IPS-NIHi7 (cell line): ENCODE measurements around the gene SELENON.
"Not testable (repeated sequence)": the region's sequence is repeated elsewhere in the genome, so short reads cannot be mapped to it uniquely, and the experiment has no call there.

Experiments used
- DNase-seq: peaks from one replicate; pipeline ENCODE4 v3.0.0; 2012; ENCODE audit warnings: mixed read lengths; ENCODE audit errors: extremely low spot score

The SELENON gene

DNA sequence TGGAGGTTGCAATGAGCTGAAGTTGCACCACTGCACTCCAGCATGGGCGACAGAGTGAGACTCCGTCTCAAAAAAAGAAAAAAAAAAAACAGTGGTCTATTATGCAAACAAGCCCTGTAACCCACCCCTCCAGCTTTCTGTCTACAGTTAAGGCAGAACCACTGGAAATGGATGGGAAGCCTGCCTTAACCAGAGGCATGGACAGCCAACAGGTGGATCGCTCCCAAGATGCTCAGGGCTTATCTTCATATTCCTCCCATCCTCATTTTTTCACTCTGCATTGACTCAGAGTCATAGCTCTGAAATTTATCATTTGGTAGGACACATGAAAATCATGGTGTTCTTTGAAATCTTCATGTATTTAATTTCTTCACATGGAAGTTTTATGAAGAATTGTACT is 28.5 kb downstream of the SELENON start:
- DNase-seq: no peak

DNA sequence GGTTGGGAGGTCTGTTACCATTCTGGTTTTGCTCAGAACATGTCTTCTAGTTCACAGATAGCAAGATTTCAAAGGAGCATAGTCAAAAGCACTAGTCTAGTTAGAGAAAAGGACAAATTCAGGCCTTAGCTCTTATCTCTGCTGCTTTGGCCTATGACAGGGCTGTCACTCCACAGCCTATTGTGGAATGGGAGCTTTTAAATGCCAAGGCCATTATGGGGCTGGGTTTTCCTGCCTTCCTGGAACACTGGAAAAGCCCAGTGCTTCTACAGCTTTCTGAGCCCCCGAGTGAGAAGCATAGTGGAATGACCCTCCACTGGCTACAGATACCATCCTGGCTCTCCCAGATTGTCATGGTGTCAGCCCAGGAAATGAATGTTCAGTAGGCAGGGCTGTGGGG is 29.1 kb downstream of the SELENON start:
- no peak for DNase-seq

DNA sequence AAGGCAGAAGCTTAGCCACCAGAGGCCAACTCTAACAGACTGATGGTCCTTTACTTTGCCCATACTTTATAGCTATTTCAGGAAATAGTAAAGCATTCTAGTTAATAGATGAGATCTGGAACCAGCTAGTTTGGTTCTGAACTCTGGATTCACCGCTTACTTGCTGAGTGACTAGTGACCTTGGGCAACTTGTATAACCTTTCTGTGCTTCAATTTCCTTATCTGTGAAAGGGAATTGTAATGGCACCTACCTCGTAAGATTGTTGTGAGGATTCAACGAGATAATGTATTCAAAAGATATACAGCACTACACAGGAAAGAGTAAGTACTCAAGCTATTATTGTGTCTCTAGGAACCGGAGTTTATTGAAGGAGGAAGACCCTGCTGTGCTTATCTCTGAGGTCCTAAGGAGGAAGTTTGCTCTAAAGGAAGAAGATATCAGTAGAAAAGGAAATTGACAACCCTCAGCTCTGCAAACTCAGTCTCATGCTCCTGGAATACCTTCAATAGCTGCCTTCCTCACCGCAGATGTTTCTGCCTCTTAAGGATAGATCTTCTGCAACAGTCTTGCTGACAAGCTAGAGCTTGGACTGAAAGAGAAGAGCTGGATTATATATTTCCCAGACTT is 31.7 kb downstream of the SELENON start:
- DNase-seq: no peak

DNA sequence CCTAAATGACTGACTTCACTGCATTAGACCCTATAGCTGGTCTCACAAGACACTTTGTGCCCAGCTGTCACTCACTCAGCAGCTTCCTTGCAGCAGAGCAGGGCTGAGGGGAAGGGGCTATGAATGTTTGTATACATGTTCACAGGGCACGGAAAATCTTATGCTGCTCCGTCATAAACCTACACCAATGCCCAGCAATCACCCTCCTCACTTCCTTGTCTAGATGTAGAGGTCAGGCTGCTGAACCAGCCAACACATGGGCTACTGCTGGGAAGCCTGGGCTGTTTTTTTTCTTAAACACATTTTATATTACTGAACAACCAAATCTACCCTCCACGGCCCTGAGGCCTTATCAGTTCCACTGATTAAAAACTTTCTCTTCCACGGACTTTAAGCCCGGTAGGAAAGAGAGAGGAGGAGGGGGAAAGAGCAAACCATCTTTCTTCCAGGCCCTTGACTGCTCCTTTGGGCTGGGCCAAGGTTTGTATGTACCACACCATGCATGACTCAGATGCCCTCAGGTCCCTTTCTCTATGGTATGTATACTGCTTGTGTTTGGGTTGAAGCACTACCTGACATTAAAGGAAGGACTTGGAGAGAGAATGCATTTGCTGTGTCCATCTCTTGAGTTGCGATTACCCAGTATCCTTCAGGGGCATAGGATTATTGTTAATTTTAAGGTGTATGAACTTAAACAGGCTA is 32.5 kb downstream of the SELENON start:
- DNase-seq: no peak

DNA sequence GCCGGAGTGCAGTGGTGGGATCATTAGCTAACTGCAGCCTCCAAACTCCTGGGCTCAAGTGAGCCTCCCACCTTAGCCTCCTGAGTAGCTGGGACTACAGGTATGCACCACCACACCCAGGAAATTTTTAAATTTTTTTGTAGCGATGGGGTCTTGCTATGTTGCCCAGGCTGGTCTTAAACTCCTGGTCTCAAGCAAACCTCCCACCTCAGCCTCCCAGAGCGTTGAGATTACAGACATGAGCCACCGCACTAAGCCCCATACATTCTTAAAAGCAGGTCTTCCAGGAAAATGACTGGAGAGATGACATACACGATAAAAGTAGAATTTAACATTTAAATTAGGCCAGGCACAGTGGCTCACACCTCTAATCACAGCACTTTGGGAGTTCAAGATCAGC is 33.2 kb downstream of the SELENON start:
- DNase-seq: no peak

DNA sequence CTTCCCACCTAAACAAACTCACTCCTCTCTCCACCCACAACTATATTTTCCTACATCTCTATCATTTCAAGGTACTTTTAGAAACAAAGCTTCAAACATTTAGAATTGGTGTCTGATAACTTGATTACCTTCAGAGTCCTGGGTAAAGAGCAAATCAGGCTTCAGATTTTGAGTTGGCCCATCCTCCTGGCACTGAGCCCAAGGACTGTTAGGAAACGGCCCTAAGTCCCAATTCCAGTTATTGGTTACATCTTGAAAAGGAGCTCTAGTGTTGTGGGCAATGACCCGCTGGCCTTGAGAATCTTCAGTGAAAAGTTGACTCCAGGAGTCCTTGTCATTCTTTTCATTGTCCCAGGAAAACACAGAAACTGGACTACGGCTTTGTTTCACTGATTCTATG is 34.9 kb downstream of the SELENON start:
- DNase-seq: no peak

DNA sequence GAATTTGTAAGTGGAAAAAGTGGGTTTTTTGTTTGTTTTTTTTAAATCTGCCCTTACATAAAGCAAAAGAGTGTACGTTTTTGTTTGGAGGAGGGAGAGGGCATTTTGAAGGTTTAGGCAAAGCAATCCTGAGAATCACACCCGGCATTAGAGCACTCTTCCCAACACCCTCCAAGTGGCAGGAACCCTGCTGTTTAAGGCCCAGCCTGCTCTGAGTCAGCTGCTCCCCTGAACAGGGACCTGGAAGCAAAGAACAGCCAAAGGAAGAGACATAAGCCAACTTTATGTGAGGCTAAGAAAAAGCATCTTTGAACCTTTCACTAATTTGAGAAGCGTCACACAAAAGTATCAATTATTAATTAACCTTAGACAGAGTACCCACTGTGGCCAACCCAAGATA is 36.7 kb downstream of the SELENON start:
- no peak for DNase-seq

DNA sequence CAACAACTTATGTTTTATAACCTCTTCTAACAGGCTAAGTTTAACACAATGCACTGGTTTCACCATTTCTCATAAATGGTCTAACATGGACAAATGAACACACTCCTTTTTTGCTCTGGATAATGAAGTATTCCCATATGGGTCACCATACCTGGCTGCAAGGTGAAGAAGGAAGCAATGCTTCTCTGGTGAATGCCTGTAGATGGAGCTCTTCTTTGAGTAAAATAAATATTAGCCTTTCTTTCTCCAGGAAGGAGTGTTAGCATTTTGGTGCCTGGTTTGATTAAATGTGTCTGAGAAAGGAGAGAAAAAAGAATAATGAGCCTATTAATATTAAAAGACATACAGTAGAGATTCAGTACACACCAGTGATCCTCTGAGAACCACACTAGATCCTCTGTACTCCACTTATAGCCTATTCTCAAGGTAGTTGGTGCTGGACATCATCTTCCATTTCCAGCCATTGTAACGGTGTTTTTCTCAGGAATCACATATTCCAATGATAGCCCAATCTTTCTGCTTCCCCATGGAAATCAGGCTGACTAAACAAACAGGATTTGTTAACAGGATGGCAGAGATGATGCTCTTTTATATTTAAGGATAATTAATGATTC is 37.4 kb downstream of the SELENON start:
- DNase-seq: peak; percentile 41

DNA sequence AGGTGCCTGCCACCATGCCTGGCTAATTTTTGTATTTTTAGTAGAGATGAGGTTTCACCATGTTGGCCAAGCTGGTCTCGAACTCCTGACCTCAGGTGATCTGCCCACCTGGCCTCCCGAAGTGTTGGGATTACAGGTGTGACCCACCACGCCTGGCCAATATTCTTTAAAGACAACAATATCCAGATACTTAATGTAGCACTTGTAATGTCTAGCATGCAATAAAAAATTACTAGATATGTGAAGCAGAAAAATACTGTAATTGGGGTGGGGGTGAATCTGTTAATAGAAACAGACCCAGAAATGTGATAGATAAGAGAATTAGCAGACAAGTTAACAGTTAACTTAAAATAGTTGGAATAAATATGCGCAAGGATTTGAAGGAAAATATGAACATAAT is 39.8 kb downstream of the SELENON start:
- not testable (repeated sequence) for DNase-seq

DNA sequence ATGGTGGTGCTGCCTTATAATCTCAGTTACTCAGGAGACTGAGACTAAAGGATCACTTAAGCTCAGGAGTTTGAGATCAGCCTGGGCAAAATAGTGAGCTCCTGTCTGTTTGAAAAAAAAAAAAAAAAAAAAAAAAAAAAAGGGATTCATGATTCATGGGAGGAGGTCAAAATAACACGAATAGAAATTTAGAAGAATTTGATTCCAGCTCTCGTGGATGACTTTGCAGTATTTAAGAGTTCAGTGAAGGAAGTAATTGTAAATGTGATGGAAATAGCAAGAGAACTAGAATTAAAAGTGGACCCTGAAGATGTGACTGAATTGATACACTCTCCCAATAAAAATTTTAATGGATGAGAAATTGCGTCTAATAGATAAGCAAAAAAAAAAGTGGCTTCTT is 43.5 kb downstream of the SELENON start:
- no peak for DNase-seq

DNA sequence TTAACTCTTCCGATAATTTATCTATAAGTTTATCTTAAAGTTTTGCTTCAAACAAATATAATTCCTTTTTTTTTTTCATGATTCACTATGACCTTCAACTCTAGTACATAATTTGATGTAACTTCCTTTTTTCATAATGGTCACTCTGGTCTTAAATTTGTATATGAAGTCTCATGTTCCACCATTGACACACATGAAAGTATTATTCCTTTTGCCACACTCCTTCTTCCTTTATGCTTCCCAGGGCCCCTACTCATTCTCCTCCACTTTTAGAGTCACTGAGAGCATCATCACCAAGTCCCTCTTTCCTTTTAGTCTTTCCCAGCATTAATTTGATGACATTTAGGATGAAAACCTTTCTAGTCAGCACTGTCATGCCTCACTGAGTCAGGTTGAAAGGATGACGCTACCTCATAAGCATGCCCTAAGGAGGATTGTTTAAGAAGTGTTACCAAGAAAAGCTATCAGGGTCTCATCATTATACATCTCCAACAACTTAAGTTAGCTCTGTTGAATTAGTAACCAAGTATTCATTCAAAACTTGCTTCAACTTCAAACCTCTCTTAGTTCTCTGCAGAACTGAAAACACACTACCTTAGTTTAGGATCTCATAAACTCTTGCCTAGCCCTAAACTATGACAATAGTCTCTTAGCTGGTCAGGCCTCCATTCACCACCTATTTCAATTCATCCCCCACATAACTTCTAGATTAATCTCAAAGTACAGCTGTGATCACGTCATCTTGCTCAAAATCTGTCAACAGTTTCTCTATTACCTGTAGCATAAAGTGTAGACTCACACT is 44.7 kb downstream of the SELENON start:
- no peak for DNase-seq

DNA sequence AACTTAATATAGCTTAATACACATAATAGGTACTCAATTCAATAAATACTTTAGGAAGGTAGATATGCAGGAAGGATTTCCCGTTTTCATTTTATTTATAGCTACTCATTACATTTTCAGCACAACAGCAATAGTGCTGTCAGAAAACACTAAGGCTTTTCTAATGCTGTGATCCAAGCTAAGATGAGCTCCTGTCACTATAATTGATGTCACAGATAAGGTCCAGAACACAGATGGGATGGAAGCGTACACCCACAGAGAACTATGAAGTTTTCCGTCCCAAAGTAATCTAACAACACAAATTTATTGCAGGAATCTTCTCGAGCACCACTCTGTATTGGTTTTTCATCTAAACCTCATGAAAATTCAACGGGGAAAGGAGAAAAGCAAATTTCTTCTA is 45.7 kb downstream of the SELENON start:
- DNase-seq: no peak

DNA sequence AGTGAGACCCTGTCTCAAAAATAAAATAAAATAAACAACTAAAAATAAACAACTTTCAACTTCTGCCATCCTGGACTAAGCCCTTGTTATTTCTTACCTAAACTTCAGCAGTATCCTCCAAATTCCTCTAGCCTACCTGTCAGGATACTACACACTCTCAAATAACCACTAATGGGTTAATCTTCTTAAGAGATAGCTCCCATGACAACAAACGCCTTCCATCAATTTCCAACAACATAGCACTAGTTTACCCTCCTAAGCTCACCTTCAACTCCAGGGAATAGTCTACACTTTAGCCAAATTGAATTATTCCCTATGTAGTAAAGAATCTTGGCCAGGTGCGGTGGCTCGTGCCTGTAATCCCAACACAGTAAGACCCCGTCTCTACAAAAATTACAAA is 47.9 kb downstream of the SELENON start:
- DNase-seq: no peak

DNA sequence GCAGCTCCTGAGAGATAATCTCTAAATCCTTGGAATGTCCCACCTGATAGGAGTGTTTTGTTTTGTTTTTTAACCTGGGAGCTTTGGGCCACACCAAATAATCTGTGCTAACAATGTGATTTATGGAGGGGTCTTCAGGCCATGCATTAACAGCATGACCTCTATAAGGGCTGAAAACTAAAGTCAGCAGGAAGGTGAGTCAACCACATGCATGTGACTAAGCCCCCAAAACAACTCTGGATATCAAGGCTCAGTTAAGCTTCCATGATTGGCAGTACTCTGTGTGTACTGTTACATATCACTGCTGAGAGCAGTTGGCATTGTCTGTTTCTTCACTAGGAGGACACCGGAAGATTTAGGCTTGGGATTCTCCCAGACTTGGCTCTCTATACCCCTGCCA is 48.5 kb downstream of the SELENON start:
- DNase-seq: no peak

DNA sequence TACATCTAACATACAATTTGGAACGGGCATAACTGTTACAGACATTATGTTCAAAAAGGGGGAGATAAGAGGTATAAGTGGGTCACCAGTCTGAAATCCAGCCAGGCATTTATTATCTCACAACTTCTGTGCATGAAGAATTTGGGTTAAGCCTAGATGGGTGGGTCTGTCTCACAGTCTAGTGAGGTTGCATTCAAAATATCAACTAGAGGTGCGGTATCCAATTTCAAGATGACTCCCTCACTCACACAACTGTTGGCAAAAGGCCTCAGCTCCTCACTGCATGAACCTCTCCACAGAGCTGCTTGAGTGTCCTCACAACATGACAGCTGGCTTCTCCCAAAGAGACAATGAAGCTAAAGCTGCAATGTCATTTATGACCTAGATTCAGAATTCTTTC is 54.6 kb downstream of the SELENON start:
- DNase-seq: no peak

DNA sequence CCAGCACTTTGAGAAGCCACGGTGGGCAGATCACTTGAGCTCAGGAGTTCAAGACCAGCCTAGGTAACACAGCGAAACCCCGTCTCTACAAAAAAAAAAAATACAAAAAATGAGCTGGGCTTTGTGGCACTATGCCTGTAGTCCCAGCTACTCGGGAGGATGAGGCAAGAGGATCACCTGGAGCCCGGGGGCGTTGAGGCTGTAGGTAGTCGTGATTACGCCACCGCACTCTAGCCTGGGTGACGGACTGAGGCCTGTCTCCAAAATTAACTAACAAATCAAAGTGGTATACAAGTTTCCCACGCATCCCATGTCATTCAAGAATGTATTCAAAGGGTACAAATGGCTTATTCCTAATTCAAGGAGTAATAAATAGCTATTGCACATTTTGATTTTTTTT is 56.9 kb downstream of the SELENON start:
- no peak for DNase-seq

DNA sequence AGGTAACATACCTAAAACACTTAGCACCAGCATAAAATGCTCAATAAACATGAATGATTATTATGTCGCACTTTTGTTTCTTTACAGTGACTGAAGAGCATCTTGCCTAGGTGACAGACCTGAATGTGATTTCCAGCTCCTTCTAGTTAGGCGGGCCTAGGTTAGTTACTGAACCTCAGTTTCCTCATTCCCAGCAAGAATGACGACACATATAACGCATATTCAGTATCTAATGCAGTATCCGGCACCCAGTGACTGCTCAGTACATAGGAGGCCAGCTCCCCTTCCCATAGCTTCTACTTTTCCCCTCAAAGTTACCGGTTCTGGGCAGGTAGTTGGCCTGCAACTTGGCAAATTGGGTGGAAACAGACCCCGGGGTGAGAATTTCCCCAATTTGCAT is 58.5 kb downstream of the SELENON start:
- DNase-seq: no peak

DNA sequence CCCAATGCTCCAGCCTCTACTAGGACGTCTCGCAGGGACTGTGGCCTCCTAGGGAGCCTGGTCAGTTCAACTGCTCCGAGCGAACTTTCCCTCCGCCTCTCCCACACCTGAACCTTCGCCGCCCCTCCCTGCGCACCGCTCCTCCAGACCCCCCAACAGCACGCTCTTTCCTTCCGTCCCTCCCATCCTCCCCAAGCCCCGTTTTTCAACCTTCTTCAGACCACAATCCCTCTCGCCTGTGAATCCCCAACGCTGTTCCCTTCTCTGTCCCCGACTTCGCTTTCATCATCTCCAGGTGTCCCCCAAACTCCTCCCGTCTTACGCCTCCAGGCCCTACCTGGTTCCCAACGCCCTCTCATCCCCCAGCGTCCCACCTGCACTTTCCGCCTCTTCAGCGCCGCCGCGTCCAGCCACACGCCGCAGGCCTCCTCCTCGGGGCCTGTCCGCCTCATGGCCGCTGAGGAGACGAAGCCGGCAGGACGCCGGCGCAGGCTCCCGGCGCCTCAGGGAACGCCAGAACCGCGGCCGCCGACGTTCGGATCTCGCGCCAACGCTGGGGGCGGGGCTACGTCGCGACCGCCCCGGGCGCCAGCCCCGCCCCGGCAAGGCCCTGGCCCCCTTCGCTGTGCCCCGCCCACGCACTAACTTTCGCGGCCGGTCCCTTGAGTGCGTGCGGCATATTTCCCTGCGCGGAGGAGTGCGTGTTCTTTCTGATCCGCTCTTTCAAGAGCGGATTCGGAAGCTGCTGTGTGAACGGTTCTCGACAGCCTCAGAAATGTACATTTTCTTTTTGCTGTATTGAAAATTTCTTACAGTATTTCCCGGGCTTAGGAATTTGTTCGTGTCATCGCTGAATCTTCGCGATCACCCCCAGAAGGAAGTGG is 59.2 kb downstream of the SELENON start, which contains the start of gene AUNIP:
TSS of gene AUNIP (minus strand) at position 552 of the 884 bp plus-strand sequence. CDS start at position 452, 100 bp downstream.
- peak; percentile 98 for DNase-seq

DNA sequence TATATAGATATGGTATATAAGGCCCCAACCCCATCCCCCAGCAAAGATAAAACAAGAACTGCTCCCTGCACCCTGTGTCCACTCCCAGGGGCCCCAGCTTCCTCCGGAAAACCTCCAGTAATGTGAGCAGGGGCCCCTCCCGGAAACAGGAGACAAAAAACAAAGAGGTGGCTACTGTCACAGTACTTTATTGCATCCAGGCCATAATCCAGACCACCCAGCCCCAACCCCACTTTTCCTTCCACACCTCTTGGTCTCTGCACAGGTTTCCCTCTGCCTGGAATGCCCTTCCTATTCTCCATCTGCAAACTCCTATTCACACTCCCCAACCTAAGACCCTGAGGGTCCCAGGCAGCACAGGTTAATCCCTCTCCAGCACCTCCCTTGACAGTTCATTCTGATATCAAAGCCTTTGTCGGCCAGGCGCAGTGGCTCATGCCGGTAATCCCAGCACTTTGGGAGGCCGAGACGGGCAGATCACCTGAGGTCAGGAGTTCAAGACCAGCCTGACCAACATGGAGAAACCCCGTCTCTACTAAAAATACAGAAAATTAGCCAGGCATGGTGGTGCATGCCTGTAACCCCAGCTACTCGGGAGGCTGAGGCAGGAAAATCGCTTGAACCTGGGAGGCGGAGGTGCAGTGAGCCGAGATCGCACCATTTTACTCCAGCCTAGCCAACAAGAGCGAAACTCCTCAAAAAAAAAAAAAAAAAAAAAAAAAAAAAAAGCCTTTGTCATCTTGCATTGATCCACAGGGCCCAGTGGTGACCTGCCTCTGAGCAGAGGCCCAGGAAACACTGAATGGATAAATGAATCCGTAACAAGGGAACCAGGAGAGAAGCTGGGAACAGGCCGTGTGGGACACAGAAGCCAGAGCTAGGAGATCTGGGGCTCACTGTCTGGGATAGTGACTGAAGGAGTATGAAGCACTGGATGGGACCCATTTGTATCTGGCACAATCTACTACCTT is 61.6 kb downstream of the SELENON start:
- no peak for DNase-seq

DNA sequence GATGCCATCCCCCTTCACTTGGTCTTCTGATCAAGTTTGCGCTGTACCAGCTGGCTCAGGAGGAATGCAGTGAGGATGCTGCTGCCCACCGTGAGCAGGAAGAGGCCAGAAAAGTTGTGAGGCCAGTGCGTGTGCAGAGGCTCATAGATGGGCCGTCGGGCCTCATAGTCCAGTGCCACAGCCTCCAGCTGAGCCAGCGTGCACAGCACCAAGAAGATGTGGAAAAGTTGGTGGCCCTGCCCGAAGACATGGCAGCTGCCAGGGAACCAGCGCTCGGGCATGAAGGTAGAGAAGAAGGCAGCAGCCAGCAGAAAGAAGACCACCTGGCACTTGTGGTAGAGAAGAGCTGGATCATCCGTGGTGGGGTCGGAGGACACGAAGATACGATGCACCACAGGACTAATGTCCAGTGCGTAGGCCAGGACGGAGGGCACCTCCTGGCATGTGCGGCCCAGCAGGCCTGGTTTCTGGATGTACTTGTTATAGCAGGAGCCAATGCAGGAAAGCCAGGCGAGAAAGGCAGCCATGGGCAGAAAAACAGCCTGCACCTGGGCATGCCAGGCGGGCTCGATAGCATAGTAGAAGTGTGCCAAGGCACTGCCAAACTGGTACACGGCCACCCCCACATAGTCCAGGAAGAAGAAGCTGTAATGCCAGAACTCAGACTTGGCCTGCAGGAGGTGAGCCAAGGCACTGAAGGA is 62.9 kb downstream of the SELENON start:
- no peak for DNase-seq
